Tibial artery (tissue), 4 donors: ENCODE results near the gene ITIH4.

Source experiments
- DNase-seq, 2 donors: peaks; one replicate each; pipeline ENCODE4 v3.0.0-alpha.2; 2019
- H3K27ac ChIP-seq, 2 donors: fragments of 200-600 bp; sonication (generic) in 1 of 2; 1 replicate in 1 of 2; 2 replicates in 1 of 2; pipeline ENCODE4 v1.5.1; 2018 to 2019; ENCODE audit warnings: mild to moderate bottlenecking in 1 of 2
- H3K27me3 ChIP-seq, 2 donors: fragments of 200-600 bp; sonication (generic) in 1 of 2; one replicate each; pipeline versions ENCODE4 v1.5.1 to v1.6.0; 2016 to 2019
- H3K36me3 ChIP-seq, 3 donors: fragments of 200-600 bp; sonication (generic) in 2 of 3; one replicate each; pipeline ENCODE4 v1.5.1; 2016 to 2019; ENCODE audit warnings: mild to moderate bottlenecking in 2 of 3
- H3K4me1 ChIP-seq, 4 donors: fragments of 200-600 bp; sonication (generic) in 2 of 4; 1 replicate in 3 of 4; 2 replicates in 1 of 4; pipeline ENCODE4 v1.5.1; 2016 to 2019
- H3K4me3 ChIP-seq, 2 donors: fragments of 200-600 bp; sonication (generic) in 1 of 2; 1 replicate in 1 of 2; 2 replicates in 1 of 2; pipeline ENCODE4 v1.5.1; 2018 to 2019; ENCODE audit warnings: mild to moderate bottlenecking in 2 of 2
- H3K9me3 ChIP-seq, 3 donors: fragments of 200-600 bp; sonication (generic) in 1 of 3; one replicate each; pipeline ENCODE4 v1.5.1; 2016 to 2019
- intact Hi-C: fragments of 100-400 bp; cut with DNase I; formaldehyde crosslinking; loops from one replicate; pipeline ENCODE4 v1.15.0; 2023; ENCODE audit warnings: low total_unique reads
- TF ChIP-seq, protein P1 (sequence below), 2 experiments: fragments of 200-600 bp in 1 of 2; fragments of 450-650 bp in 1 of 2; IDR thresholded peaks; one replicate each; pipeline ENCODE4 v1.5.1; 2017 to 2019; ENCODE audit warnings: antibody characterized with exemption in 2 of 2, mild to moderate bottlenecking in 1 of 2, moderate library complexity in 1 of 2

The ITIH4 gene

DNA sequence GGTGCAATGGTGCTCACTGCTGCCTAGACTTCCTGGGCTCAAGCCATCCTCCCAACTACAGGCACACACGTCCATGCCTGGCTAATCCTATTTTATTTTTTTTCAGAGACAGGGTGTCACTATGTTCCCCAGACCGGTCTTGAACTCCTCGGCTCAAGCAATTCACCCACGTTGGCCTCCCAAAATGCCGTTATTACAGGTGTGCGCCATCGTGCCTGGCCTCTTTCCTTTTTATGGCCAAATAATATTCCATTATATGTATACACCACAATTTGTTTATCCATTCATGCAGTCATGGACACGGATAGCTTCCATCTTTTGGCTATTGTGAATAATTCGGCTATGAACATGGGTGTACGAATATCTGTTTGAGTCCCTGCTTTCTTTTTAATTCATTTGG is 58.8 kb downstream of the ITIH4 start:
- intact Hi-C loops, result loop anchor here (10.0 kb wide), 2 partner anchors 53 to 163 kb away; no protein-coding TSS in a partner anchor
- Histone ChIP-seq H3K27ac (peak overlapping the region in 1 of 2 donors; percentile 82), H3K4me3 (no peak overlapping the region), H3K27me3 (no peaks in the 10 kb centered on the region), H3K36me3 (peaks cover 0 to 16% (median 4%) of the 10 kb centered on the region in 3 donors), H3K4me1 (peaks cover 0 to 15% (median 11%) of the 10 kb centered on the region in 4 donors), H3K9me3 (no peaks in the 10 kb centered on the region)
- DNase-seq, result no peak
- TF ChIP-seq, protein P1, sequence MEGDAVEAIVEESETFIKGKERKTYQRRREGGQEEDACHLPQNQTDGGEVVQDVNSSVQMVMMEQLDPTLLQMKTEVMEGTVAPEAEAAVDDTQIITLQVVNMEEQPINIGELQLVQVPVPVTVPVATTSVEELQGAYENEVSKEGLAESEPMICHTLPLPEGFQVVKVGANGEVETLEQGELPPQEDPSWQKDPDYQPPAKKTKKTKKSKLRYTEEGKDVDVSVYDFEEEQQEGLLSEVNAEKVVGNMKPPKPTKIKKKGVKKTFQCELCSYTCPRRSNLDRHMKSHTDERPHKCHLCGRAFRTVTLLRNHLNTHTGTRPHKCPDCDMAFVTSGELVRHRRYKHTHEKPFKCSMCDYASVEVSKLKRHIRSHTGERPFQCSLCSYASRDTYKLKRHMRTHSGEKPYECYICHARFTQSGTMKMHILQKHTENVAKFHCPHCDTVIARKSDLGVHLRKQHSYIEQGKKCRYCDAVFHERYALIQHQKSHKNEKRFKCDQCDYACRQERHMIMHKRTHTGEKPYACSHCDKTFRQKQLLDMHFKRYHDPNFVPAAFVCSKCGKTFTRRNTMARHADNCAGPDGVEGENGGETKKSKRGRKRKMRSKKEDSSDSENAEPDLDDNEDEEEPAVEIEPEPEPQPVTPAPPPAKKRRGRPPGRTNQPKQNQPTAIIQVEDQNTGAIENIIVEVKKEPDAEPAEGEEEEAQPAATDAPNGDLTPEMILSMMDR (IDR thresholded peaks at IDR 0.05), result no peak

DNA sequence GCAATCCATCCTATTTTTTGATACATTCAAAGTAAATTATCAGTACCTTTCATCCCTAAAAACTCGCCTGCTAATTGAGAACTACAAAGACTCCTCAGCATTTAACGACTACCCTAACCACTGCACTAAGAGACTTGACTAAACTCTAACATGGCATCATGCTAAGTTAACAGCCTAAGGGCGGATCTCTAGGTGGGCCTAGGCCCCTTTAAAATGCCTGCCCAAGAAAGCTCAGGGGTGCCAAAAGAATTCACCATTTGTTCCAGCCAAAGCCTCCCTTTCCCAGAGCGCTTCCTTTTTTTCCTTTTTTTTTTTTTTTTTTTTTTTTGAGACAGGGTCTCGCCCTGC is 59.2 kb downstream of the ITIH4 start:
- H3K27ac ChIP-seq, result peak overlapping the region; percentile 73 to 82
- H3K36me3 ChIP-seq, result peaks cover 0 to 16% (median 5%) of the 10 kb centered on the region in 3 donors
- TF ChIP-seq, protein P1 (IDR thresholded peaks at IDR 0.05), result no peak
- H3K4me1 ChIP-seq, result peaks cover 0 to 15% (median 11%) of the 10 kb centered on the region in 4 donors
- no peaks in the 10 kb centered on the region for H3K9me3 ChIP-seq
- DNase-seq, result no peak
- intact Hi-C loops, result loop anchor here (10.0 kb wide), 2 partner anchors 53 to 163 kb away; no protein-coding TSS in a partner anchor
- H3K4me3 ChIP-seq, result peak overlapping the region; percentile 83 to 99
- no peaks in the 10 kb centered on the region for H3K27me3 ChIP-seq

DNA sequence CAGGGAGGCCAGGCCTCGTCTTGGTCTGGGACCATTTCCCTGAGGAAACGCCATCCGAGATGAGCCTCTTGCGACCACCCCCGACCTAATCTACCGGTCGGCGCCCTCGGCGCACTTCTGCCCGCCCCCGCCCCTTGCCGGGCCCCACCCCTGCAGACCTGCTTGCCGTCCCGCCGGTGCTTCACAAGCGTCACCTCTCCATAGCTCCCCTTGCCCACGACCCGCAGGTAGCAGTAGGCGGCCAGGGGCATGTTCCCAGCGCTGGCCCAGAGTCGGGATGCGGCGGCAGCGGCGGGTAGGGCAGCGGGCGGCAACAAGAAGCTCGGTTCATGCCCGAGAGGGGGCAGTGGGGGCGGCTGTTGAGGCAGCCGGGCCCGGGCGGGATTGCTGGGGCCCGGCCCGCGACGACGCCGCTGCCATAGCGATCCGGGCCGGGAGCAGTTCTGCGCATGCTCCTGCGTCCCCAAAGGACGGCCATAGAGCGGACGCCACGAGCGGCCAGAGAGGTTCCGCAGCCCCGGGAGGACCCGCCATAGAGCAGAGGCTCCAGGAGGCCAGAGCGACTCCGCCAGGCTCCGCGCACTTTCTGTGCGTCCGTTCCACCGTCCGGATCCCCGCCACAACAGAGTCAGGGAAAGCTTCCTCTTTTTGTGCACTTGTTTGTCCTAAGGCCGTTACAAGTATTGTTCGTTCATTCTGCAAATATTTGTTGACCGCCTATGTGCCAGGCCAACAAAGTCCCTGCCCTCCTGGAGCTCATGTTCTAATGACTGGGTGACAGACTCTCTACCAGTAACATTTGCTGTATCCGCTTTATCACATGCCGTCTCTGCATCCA is 59.8 kb downstream of the ITIH4 start, which contains the start of gene NEK4:
Gene NEK4 (minus strand): TSS at position 445 of the 838 bp plus-strand sequence. CDS start 194 bp downstream, at position 251.
- intact Hi-C loops, result loop anchor here (10.0 kb wide), 2 partner anchors 54 to 164 kb away; no protein-coding TSS in a partner anchor
- DNase-seq, result peak; percentile 90 to 95
- peaks cover 5 to 21% (median 11%) of the 10 kb centered on the region in 3 donors for H3K36me3 ChIP-seq
- no peaks in the 10 kb centered on the region for H3K9me3 ChIP-seq
- peaks cover 0 to 15% (median 11%) of the 10 kb centered on the region in 4 donors for H3K4me1 ChIP-seq
- H3K27me3 ChIP-seq, result no peaks in the 10 kb centered on the region
- H3K27ac ChIP-seq, result peak within 1 kb of the TSS; percentile 73 to 82
- H3K4me3 ChIP-seq, result peak within 1 kb of the TSS; percentile 83 to 99
- TF ChIP-seq, protein P1 (IDR thresholded peaks at IDR 0.05), result peak; percentile 13 to 19

DNA sequence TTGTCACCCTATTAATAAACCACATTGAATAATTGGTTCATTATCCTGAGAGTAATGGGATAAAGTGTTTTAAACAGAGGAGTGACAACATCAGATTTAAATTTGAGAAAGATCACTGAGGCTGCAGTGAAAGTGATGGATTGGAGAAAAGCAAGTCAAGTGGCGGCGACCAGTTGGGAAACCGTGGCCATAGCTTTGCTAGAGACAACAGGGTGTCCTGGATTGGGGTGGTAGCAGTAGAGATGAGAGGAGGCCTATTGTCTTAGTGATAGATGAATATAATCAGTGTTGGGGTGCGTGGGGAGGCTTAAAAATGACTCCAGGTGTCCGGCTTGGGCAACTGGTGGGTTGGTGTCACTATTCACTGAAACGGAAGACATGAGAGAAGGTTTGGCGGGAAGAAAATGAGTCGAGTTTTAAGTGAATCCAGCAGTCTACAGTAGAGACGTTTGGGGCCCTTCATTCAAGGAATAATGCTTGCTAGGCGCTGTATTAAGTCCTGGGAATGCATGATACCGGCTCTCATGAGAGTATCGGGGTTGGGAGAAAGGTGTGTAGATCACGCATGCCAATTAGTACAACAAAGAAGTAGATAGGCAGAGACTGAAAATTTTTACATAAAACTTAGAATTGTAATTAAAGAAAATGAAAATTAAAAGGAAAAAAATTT is 60.6 kb downstream of the ITIH4 start:
- TF ChIP-seq, protein P1 (IDR thresholded peaks at IDR 0.05), result no peak
- Histone ChIP-seq H3K27me3 (no peaks in the 10 kb centered on the region), H3K4me1 (peaks cover 0 to 15% (median 11%) of the 10 kb centered on the region in 4 donors), H3K4me3 (peak overlapping the region; percentile 83 to 99), H3K27ac (peak overlapping the region; percentile 73 to 82), H3K9me3 (no peaks in the 10 kb centered on the region), H3K36me3 (peaks cover 12 to 29% (median 19%) of the 10 kb centered on the region in 3 donors)
- intact Hi-C loops, result loop anchor here (10.0 kb wide), 2 partner anchors 55 to 165 kb away; no protein-coding TSS in a partner anchor
- no peak for DNase-seq

DNA sequence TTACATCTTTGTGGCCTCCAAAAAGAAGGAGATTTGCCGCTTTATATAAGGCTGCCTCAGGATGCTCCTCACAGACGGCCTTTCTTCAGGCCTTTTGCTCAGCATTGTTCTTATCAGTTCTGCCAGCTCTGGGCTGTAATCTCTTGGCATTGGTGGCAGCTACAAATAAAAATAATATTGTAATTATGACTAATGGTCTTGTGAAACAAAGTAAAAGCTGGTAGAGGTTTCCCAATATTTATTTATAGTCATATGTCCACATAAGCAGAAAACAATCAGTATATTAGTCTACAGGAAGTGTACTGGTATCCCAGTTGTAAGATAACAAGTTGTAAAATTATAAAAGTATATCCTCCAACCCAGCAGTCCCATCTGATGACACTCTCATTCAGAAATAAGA is 67.0 kb downstream of the ITIH4 start:
- H3K9me3 ChIP-seq, result no peaks in the 10 kb centered on the region
- H3K27me3 ChIP-seq, result no peaks in the 10 kb centered on the region
- intact Hi-C loops, result no loop called here
- TF ChIP-seq, protein P1 (IDR thresholded peaks at IDR 0.05), result no peak
- DNase-seq, result no peak
- H3K36me3 ChIP-seq, result peaks cover 57 to 94% (median 71%) of the 10 kb centered on the region in 3 donors
- peaks cover 0 to 16% (median 0%) of the 10 kb centered on the region in 4 donors for H3K4me1 ChIP-seq
- peak overlapping the region in 1 of 2 donors; percentile 26 for H3K27ac ChIP-seq
- no peak overlapping the region for H3K4me3 ChIP-seq
